HG02973 (cell line): ENCODE results near the gene S100A7A.
"Not testable (repeated sequence)": the region's sequence is repeated elsewhere in the genome, so short reads cannot be mapped to it uniquely, and the experiment has no call there.

Source experiments
- ATAC-seq: cut with Tn5 transposase; IDR thresholded peaks from one replicate; pipeline ENCODE4 v1.9.1; 2021; ENCODE audit warnings: moderate library complexity; ENCODE audit not compliant: unreplicated experiment

S100A7A gene

GRCh38 chr1:153395136-153395685, 21.1 kb upstream of the S100A7A start:
- ATAC-seq, result no peak

- no peak for ATAC-seq
These were observed 20.5 kb upstream of the S100A7A start for GRCh38 chr1:153395776-153396175.

DNA sequence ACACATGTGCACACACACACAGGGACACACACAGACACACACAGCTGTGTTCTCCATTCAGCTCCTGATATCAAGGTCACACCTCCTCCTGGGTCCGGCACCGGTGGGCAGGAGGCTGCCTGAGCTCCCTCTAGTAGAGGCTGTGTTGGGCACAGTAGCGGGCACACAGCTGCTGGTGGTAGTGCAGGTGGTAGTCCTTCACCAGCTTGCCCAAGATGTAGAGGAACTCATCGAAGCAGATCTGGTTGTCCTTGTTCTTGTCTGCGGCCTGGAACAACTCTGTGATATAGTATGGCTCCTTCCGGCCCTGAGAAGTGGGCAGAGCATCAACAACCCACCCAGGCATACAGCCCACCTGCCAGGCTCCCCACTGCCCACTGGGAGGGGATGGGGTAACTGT, 19.9 kb upstream of the S100A7A start:
- no peak for ATAC-seq

- ATAC-seq, result no peak
These were observed 19.0 kb upstream of the S100A7A start for GRCh38 chr1:153397051-153397923.

GRCh38 chr1:153397924-153398651, 18.2 kb upstream of the S100A7A start:
- ATAC-seq, result no peak

- ATAC-seq, result no peak
These were observed 16.8 kb upstream of the S100A7A start for GRCh38 chr1:153399401-153400055.

GRCh38 chr1:153400244-153400643, 16.1 kb upstream of the S100A7A start:
- no peak for ATAC-seq

DNA sequence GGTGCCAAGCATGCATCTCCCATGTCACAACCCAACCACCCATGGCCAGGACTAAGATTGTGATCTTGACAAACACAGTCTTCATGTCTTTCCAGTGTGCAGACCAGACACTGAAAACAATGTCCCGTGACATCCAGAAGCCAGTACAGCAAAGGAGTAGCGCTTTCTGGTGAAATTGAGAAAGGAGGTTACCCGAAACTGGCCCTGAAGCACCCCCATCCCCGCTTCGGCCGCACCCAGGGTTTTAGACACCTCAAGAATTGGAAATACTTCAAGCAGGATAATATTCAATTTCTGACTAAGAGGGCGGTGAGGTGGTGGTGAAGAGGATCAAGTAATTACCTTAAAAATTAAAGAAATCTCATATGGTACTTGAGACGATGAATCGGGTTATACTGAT, 14.9 kb upstream of the S100A7A start:
- ATAC-seq, result no peak

GRCh38 chr1:153402226-153402625, 14.1 kb upstream of the S100A7A start:
- no peak for ATAC-seq

DNA sequence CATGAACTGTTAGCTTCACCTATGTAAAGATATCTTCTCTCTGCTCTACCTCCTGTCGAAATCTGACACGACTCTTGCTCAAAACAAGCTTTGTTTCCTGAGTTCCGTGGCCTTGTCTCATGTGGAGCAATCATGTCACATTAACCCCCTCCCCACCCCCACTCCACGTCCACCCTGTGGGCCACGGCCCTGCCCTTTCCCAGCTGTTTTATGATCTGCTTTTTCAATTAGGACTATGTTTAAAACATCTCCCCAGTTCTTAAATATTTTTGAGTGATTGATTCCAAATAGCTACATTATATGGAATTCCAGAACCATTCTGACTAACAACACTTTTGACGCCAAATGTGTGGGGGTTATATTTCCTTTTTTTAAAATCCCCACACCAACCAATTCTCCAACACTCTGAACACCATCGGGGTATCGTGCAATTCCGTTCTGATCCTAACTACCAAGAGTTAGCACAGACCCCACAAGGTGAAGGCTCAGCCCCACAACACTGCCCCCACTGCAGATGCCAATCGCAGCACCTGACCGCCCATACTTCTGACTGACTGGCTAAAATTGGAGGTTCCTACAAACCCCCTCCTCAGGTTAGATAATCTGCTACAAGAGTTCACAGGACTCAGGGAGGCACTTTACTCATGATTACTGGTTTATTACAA, 12.8 kb upstream of the S100A7A start:
- no peak for ATAC-seq

DNA sequence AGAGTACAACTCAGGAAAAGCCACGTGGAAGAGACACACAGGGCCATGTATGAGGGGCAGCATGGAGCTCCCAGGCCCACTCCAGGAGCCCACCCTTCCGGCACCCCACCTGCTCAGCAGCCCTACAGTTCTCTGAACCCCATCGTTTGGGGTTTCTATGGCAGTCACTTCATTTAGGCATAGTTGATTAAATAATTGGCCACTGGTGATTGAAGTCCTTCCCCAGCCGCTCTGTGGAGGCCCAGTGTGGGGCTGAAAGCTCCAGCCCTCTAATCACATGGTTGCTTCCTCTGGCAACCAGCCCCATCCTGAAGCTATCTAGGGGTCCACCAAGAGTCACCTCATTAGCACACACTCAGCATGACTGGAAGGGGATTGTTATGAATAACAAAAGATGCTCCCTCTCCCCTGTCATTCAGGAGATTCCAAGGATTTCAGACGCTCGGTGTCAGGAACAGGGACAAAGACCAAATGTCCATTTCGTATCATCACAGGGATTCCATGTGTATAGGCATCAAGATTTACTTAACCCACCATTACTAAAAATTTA, 12.2 kb upstream of the S100A7A start:
- no peak for ATAC-seq

DNA sequence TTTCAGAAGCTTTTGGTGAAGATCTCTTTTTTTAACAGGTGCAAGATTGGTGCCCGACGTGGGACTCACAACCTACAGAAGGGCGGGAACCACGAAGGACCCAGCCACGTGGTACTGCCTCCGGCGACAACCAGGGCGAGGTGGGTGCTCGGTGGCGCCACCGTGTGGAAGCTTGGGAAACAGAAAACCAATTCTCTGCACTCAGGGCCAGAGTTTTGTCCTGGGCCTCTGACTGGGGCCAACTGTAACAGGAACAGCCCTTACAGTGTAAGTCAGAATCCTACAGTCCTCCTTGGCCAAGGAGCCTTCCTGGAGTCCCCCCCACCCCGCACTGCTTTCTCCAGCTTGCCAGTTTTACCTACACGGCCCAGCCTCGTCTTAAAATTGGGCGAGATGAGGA, 11.6 kb upstream of the S100A7A start:
- no peak for ATAC-seq

DNA sequence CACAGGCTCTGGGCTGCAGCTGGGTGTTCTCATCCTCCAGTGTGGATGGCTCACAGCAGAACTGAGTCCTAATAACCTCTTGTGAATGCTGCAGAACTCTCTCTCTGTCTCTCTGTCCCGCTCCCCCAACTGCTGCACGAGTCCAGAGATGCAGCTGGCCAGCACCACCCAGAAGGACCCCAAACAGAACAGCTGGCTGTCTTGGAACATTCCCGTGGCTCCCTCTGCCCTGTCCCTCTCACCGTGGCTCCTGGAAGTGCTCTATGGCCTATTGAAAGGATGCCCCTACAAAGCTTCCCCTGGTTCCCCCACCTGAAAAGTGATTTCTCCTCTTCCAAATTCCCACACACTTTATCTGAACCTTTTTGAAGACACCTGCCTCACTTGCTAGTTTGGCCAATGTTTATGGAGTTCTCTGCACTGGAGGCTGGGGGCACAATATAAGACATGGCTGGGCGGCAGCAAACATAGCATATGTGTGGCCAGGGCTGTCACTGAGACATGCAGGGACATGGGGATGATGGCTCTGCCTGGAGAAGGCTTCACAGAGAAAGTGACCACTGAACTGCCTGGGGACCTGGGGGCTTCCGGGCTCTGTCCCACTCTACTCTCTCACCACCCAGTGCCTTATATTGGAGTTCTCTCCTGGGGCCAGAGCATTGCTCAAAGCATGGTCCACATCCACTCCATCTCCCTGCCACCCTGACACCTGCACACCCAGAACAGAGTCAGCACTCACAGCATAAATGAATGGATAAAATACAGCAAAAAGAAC, 10.3 kb upstream of the S100A7A start:
- not testable (repeated sequence) for ATAC-seq

- ATAC-seq, result not testable (repeated sequence)
These were observed 9.0 kb upstream of the S100A7A start for GRCh38 chr1:153407274-153407673.

DNA sequence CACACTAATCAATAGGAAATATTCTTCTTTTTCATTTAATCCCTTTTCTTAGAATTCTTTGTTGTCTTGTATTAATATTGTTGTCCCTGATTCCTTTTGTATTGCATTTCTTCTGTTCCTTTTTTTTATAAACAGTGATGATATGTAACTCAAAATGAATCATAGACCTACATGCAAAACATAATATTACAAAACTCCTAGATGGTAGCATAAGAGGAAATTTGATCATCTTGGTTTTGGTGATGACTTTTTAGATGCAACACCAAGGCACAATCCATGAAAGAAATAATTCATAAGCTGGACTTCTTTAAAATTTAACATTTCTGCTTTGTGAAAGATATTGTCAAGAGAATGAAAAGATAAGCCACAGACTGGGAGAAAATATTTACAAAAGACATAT, 2.4 kb upstream of the S100A7A start:
- not testable (repeated sequence) for ATAC-seq

DNA sequence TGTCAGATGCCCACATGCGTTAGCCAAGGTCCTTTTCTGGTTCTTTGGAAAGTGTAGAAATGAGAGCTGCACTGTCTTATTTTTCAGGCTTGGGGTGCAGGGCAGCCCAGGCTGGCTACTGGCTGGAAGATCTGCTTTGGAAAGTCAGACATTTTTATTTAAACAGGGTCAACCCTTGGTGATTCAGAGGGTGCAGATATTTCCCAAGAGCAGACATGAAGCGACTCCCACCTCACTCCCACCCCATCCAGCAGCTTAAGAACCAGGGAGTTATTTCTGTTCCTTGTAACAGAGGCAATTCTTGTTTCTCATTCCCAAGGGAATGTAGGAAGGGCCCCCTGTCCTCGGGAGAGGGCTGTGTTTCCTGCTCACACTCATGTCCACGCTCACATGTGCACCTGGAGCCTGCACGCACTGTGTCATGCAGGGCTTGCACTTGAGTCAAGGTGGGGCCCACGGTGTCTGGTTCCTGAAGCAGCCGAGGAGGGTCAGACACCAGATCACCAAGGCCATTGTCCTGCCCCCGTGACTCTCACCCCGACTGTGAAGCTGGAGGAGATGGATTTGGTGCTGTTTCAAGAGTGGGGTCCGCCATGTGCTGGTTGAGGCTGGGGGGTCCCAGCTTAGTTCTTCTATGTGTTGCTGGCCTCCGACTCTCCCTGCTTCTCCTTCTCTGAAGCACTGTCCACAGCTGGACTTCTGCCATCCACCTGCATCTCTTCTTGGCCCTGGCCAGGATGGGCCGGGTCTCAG, 992 bp downstream of the S100A7A start:
- ATAC-seq, result no peak

DNA sequence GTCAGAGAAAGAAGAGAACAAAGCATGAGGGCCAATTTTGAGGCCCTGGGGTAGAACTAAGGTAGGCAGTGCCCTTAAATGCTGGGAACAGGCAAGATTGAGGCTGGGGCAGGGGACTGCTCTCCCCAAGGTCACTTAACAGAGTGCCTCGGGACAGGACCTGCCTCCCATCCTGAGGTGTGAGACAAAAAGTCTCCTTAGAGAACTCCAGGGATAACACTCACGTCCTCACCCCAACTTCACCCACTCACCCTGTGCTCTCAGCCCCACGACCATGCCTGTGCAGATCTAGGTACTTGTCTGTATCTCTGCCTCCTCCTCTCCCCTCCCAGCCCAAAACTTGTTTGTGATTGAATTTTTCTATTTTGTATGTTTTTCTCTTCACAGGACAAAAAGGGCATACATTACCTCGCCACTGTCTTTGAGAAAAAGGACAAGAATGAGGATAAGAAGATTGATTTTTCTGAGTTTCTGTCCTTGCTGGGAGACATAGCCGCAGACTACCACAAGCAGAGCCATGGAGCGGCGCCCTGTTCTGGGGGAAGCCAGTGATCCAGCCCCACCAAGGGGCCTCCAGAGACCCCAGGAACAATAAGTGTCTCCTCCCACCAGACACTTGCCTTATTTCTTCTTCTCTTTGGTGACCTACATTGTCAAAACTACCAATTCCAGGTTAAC, 2.6 kb downstream of the S100A7A start:
- not testable (repeated sequence) for ATAC-seq

- ATAC-seq, result not testable (repeated sequence)
These were observed 3.1 kb downstream of the S100A7A start for GRCh38 chr1:153419436-153419793.

- ATAC-seq, result no peak
These were observed 4.0 kb downstream of the S100A7A start for GRCh38 chr1:153420306-153420705.
